ENCODE results near the gene JMJD6. TPM values are rescaled to one million over a fixed set of nuclear protein-coding genes. Genes with fewer than 3 reads are reported as not detected.

The JMJD6 gene
- polyA plus RNA-seq, 10 donors = 19.8 to 24.2 (median 21.3) TPM

GRCh38 chr17:76683011-76683755, 43.2 kb downstream of the JMJD6 start:
- DNase-seq = no peak

- DNase-seq = peak in 1 of 3 donors; percentile 71
Measured at GRCh38 chr17:76682296-76682695, 44.1 kb downstream of the JMJD6 start.

GRCh38 chr17:76681222-76682137, 44.9 kb downstream of the JMJD6 start:
- DNase-seq = peak in 2 of 3 donors; percentile 68 to 85

- DNase-seq = no peak
Measured at GRCh38 chr17:76679239-76679638, 47.2 kb downstream of the JMJD6 start.

- no peak for DNase-seq
Measured at GRCh38 chr17:76678330-76678729, 48.1 kb downstream of the JMJD6 start.

- DNase-seq = no peak
Measured at GRCh38 chr17:76677406-76677805, 49.0 kb downstream of the JMJD6 start.

- no peak for DNase-seq
Measured at GRCh38 chr17:76676629-76677028, 49.8 kb downstream of the JMJD6 start.

- no peak for DNase-seq
Measured at GRCh38 chr17:76675648-76676047, 50.8 kb downstream of the JMJD6 start.

GRCh38 chr17:76674600-76674999, 51.8 kb downstream of the JMJD6 start:
- DNase-seq = no peak

GRCh38 chr17:76673729-76674128, 52.7 kb downstream of the JMJD6 start:
- no peak for DNase-seq

- no peak for DNase-seq
Measured at GRCh38 chr17:76672892-76673291, 53.5 kb downstream of the JMJD6 start.

- DNase-seq = no peak
Measured at GRCh38 chr17:76672270-76672851, 54.0 kb downstream of the JMJD6 start.

GRCh38 chr17:76671912-76672262, 54.5 kb downstream of the JMJD6 start:
- no peak for DNase-seq

- peak; percentile 100 for DNase-seq
Measured at GRCh38 chr17:76671123-76671911, 55.1 kb downstream of the JMJD6 start.

- DNase-seq = no peak
Measured at GRCh38 chr17:76670718-76671122, 55.7 kb downstream of the JMJD6 start.

- no peak for DNase-seq
Measured at GRCh38 chr17:76670020-76670717, 56.2 kb downstream of the JMJD6 start.

Other genes starting within 250 kb of the JMJD6 start
- gene RHBDF2, start 225.2 kb downstream of the JMJD6 start, polyA plus RNA-seq (ENCODE audit: insufficient read length in 10 of 10) = 1 to 10 TPM; 5.1 to 7.1 (median 6.0) TPM
- gene CYGB, start 188.9 kb downstream of the JMJD6 start, polyA plus RNA-seq (ENCODE audit: insufficient read length in 10 of 10) = 10 to 100 TPM in 9 of 10 donors, 1 to 10 TPM in 1; 9.1 to 18.4 (median 15.8) TPM
- 1 to 10 TPM; 1.6 to 6.6 (median 3.0) TPM for gene PRCD, start 186.6 kb downstream of the JMJD6 start, polyA plus RNA-seq (ENCODE audit: insufficient read length in 10 of 10)
- gene ST6GALNAC2, start 140.7 kb downstream of the JMJD6 start, polyA plus RNA-seq (ENCODE audit: insufficient read length in 10 of 10) = 1 to 10 TPM; 1.3 to 7.4 (median 2.2) TPM
- 1 to 10 TPM in 4 of 10 donors, under 1 TPM in 6; 0.25 to 1.3 (median 0.60) TPM for gene ST6GALNAC1, start 82.8 kb downstream of the JMJD6 start, polyA plus RNA-seq (ENCODE audit: insufficient read length in 10 of 10)
- gene MXRA7, start 15.6 kb downstream of the JMJD6 start, polyA plus RNA-seq (ENCODE audit: insufficient read length in 10 of 10) = 100 to 1,000 TPM; 124 to 181 (median 140) TPM
- gene METTL23, start 233 bp upstream of the JMJD6 start, polyA plus RNA-seq (ENCODE audit: insufficient read length in 10 of 10) = 10 to 100 TPM; 20.6 to 26.1 (median 21.3) TPM
- 100 to 1,000 TPM; 177 to 286 (median 221) TPM for gene SRSF2, start 10.7 kb upstream of the JMJD6 start, polyA plus RNA-seq (ENCODE audit: insufficient read length in 10 of 10)
- gene MFSD11, start 11.5 kb upstream of the JMJD6 start, polyA plus RNA-seq (ENCODE audit: insufficient read length in 10 of 10) = 10 to 100 TPM; 29.0 to 48.4 (median 35.9) TPM
- gene MGAT5B, start 141.8 kb upstream of the JMJD6 start, polyA plus RNA-seq (ENCODE audit: insufficient read length in 10 of 10) = 1 to 10 TPM in 1 of 10 donors, under 1 TPM in 9; 0.27 to 1.1 (median 0.70) TPM